Measurements from ENCODE around the gene PRKN. TPM values are rescaled to one million over a fixed set of nuclear protein-coding genes. Genes with fewer than 3 reads are reported as not detected.

PRKN gene
- total and polyA plus RNA-seq, 9 of the 15 experiments (the other 6 are each of a cell fraction or from before 2014, with no cell fraction given) = 0.03 to 0.96 (median 0.15) TPM; not detected in 2

GRCh38 chr6:161313940-161314509 lies 1413.5 kb downstream of the PRKN start (continued):
- 0 out of 4 replicates have a peak, but pooled peaks of 1 of the 2 experiments have one; percentile 26 for TF ChIP-seq MNT (conservative IDR thresholded peaks at IDR 0.05)
- TF ChIP-seq NFYB (IDR thresholded peaks at IDR 0.05; ENCODE audit: extremely low read depth, insufficient read length) = no peak
- TF ChIP-seq NFRKB (IDR thresholded peaks at IDR 0.05; ENCODE audit: low read depth) = peak; percentile 53; the same call in 1 of the 2 replicates
- TF ChIP-seq CEBPZ (IDR thresholded peaks at IDR 0.05; ENCODE audit: borderline replicate concordance, low read depth, low read length) = no peak
- TF ChIP-seq HMBOX1 (IDR thresholded peaks at IDR 0.05) = peak; percentile 29; the same call in 1 of the 2 replicates
- 0 out of 2 replicates have a peak, but pooled peaks have one; percentile 12 for TF ChIP-seq NCOA1 (IDR thresholded peaks at IDR 0.05; ENCODE audit: low read depth)
- peak; percentile 69 to 77; a peak in 3 of 4 replicates for TF ChIP-seq MLLT1 (IDR thresholded peaks at IDR 0.05)
- no peak for TF ChIP-seq JUND (IDR thresholded peaks at IDR 0.05; ENCODE audit: borderline replicate concordance, low read depth, low read length)
- no peak for TF ChIP-seq JUND (tag; IDR thresholded peaks at IDR 0.05; ENCODE audit: borderline replicate concordance, low read depth, low read length)
- 0 out of 2 replicates have a peak, but pooled peaks have one; percentile 19 for TF ChIP-seq PKNOX1 (IDR thresholded peaks at IDR 0.05)
